ENCODE results near the gene ZNF488. TPM values are rescaled to one million over a fixed set of nuclear protein-coding genes. Genes with fewer than 3 reads are reported as not detected.

Gene ZNF488
- total RNA-seq, 1 donor from 2014 or later = under 0.01 TPM

- no peak for TF ChIP-seq CTCF (IDR thresholded peaks at IDR 0.05; ENCODE audit: insufficient read depth, low read length, severe bottlenecking)
- no peak for FAIRE-seq
- H3K4me3 ChIP-seq (ENCODE audit: low read depth, low read length) = no peak overlapping the region
- no peaks in the 10 kb centered on the region for H3K36me3 ChIP-seq (ENCODE audit: control insufficient read depth, insufficient read depth, low read length)
- peaks cover 2% of the 10 kb centered on the region for H3K27me3 ChIP-seq (ENCODE audit: control insufficient read depth, insufficient read depth, low read length)
- DNase-seq (ENCODE audit: low read depth) = no peak
These were observed 46.8 kb downstream of the ZNF488 start for GRCh38 chr10:47337310-47337709.

- FAIRE-seq = no peak
- no peak for DNase-seq (ENCODE audit: low read depth)
These were observed 47.5 kb downstream of the ZNF488 start for GRCh38 chr10:47336387-47337134.

GRCh38 chr10:47335906-47336305 is 48.2 kb downstream of the ZNF488 start:
- H3K27me3 ChIP-seq (ENCODE audit: control insufficient read depth, insufficient read depth, low read length) = peaks cover 2% of the 10 kb centered on the region
- FAIRE-seq (no peak), DNase-seq (ENCODE audit: low read depth) (no peak)
- H3K36me3 ChIP-seq (ENCODE audit: control insufficient read depth, insufficient read depth, low read length) = no peaks in the 10 kb centered on the region
- no peak overlapping the region for H3K4me3 ChIP-seq (ENCODE audit: low read depth, low read length)
- TF ChIP-seq CTCF (IDR thresholded peaks at IDR 0.05; ENCODE audit: insufficient read depth, low read length, severe bottlenecking) = no peak

More at GRCh38 chr10:47336387-47337134, 47.5 kb downstream of the ZNF488 start:
- Histone ChIP-seq H3K4me3 (ENCODE audit: low read depth, low read length) (no peak overlapping the region), H3K27me3 (ENCODE audit: control insufficient read depth, insufficient read depth, low read length) (peaks cover 2% of the 10 kb centered on the region), H3K36me3 (ENCODE audit: control insufficient read depth, insufficient read depth, low read length) (no peaks in the 10 kb centered on the region)
- TF ChIP-seq CTCF (IDR thresholded peaks at IDR 0.05; ENCODE audit: insufficient read depth, low read length, severe bottlenecking) = no peak

- Histone ChIP-seq H3K27me3 (ENCODE audit: control insufficient read depth, insufficient read depth, low read length) (peaks cover 2% of the 10 kb centered on the region), H3K4me3 (ENCODE audit: low read depth, low read length) (no peak overlapping the region), H3K36me3 (ENCODE audit: control insufficient read depth, insufficient read depth, low read length) (no peaks in the 10 kb centered on the region)
- FAIRE-seq (no peak), DNase-seq (ENCODE audit: low read depth) (no peak)
- TF ChIP-seq CTCF (IDR thresholded peaks at IDR 0.05; ENCODE audit: insufficient read depth, low read length, severe bottlenecking) = no peak
These were observed 49.4 kb downstream of the ZNF488 start for GRCh38 chr10:47334466-47335295.

- FAIRE-seq (no peak), DNase-seq (ENCODE audit: low read depth) (no peak)
- Histone ChIP-seq H3K27me3 (ENCODE audit: control insufficient read depth, insufficient read depth, low read length) (peaks cover 2% of the 10 kb centered on the region), H3K4me3 (ENCODE audit: low read depth, low read length) (no peak overlapping the region), H3K36me3 (ENCODE audit: control insufficient read depth, insufficient read depth, low read length) (no peaks in the 10 kb centered on the region)
- no peak for TF ChIP-seq CTCF (IDR thresholded peaks at IDR 0.05; ENCODE audit: insufficient read depth, low read length, severe bottlenecking)
These were observed 50.6 kb downstream of the ZNF488 start for GRCh38 chr10:47333532-47333931.

Measured in bronchial epithelial cell (primary cell).